G401.6 (cell line): ENCODE data around the gene TXLNG.

Experiments used
- FAIRE-seq: peaks from 2 replicates; lab custom pipeline; 2012; peaks lifted over from hg19 to GRCh38; lab: Jason Lieb, UNC

The TXLNG gene

DNA sequence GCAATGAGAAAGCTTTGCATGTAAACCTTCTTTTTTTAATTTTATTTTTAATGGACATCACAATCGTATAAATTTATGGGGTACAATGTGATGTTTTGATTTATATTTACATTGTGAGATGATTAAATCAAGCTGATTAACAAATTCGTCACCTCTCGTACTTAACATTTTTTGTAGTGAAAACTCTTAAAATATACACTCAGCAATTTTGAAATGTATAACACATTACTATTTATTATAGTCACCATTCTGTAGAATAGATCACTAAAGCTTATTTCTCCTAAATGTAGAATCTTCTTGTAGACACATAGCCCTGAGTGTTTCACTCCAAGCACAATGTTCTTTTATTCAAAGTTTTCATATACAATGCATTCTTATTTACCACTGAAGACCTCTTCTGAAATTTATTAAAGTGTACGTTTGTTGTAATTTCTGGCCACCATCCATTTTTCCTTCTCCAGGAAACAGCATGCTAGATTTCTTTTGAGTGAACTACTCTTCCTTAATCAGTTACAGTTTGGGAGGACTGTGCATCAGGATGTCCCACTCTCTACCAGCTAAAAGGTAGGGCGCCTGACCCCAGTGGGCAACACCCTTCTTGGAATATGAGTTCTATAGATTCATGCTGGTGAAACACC lies 88.3 kb downstream of the TXLNG start:
- no peak for FAIRE-seq

DNA sequence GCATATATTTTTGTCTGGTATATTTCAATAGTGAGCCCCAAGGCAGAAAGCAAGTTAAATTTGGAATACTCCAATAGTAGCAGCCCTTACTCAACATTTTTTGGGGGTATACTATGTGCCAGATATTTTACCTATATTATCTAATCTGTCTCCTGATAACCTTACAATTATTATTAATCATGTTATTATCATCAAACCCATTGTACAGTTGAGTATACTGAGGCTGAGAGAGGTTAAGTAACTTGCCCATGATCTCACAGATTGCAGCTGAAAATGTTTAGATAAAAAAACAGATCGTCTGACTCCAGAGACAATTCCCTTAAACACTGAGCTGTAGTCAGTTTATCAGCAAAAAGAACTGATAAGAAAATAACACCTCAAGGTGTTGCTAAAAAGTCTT lies 90.4 kb downstream of the TXLNG start:
- FAIRE-seq = no peak

DNA sequence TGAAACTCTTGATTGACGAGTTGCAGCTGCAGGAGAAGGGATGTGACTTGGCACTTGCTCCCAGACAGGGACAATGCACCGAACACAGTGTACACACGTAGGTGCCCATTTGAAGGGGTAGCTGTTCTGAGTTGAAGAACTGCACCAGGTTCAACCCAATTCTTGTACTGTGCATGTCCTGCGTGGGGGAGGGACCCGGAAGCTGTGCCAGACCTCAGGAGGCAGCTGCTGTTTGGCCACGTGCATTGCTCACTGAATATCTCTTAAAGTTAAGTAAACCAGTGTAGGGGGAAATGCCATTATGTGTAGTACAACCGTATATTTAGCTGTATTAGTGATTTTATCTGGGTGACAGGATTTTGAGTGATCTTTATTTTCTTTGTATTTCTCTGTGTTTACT lies 95.9 kb downstream of the TXLNG start:
- FAIRE-seq = no peak

DNA sequence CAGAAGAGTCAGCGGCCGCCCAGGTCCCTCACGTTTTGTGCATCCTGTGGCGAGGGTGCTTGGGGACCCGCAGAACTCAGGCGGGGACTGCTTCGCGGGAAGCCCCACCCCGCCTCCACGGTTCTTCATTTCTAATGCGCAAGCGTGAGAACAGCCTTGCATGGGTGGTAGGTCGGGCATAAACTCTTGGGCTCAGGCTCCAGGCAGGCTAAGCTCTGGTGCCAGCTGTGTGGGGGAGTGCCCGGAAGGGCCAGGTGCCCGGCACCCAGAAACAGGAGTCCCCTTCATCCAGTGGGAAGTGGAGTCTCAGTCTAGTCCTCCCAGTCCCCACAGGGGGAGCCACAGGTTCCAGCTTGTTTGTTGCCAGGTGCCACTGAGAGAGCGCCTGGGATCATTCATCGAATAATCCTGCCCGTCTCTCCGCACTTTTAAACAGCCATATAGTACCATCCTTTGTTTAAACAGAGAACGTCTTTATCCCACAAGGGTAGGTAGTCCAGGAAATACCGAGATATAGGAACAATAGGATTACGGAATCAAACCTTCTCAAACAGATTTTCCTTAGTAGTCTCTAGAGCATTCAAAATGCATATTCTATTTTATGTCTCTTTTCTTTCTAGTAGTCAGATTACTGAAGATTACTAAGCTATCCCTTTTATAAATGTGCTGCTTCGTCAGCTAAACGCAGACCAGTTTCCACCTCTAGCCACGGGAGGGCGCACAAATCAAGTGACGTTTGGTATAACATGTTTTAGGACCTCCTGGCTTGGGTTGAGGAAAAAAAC lies 96.6 kb downstream of the TXLNG start:
- FAIRE-seq = peak; percentile 92

DNA sequence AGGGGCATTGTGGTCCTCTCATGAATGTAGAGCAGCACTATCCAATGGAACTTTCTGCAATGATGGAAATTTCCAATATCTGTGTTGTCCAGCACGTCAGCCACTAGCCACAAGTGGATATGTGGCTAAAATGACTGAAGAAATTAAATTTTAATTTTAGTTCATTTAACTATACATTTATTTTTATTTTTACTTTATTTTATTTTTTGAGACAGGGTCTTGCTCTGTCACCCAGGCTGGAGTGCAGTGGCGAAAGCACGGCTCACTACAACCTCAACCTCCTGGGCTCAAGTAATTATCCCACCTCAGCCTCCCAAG lies 97.2 kb downstream of the TXLNG start:
- FAIRE-seq = no peak

DNA sequence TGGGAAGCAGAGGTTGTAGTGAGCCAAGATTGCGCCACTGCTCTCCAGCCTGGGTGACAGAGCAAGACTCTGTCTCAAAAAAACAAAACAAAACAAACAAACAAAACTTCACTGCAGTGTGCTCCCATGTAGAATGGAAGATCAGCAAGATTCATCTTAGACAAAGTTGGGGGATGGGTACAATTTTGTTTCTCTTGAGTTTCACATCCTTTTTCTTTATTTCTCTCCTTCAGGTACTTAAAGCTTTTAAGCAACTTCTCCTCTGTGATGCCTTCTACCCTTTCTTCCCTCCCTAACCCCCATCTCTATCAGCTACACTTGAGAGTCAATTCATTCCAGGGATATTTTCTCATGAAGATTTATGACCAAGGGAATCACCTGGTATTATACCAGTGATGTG lies 99.4 kb downstream of the TXLNG start:
- FAIRE-seq = no peak

DNA sequence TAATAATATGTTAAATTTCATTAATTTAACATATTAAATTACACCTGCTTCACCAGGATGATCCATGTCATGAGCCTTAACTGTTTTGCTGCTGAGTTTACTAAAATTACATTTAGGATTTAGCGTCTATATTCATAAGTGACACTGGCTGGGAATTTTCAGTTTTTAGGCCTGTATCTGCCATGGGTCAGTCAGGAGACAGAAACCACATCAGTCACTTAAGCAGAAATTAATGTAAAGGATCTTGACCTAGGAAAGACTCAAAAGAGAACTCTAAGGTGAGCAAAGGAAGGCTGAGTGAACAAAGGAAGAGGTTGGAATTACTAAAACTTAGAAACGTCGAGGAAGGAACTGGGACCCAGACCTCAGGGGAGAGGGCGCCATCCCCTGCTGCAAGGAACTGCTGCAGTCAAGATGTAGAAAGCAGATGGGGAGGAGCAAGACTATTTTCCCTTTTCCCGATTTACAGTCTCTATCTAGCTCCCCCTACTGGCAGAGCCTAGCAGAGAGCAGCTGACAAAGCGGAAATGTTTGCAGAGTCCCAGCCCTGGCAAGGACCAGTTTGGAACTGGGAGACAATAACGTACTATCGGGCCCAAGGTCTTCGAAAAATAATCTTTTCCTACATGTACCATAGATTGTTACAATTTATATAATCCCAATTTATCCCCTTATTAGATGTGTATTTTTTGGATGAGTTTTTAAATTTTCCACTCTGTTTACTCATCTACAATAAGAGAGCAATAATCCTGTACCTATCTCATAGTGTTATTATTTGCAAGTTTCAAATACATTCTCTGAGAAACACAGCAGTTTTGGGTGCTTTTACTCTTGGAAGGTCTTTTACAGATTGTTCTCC lies 106.5 kb downstream of the TXLNG start:
- FAIRE-seq = peak; percentile 96
